GM21576 (cell line): ENCODE measurements around the gene KRT23.

Experiments
- ATAC-seq: cut with Tn5 transposase; IDR thresholded peaks from one replicate; pipeline ENCODE4 v1.9.1; 2021; ENCODE audit warnings: mild to moderate bottlenecking, moderate library complexity; ENCODE audit not compliant: unreplicated experiment

KRT23 gene

GRCh38 chr17:40873255-40873654 lies 64.2 kb downstream of the KRT23 start:
- ATAC-seq, result no peak
